ENCODE measurements around the gene CLSTN2.

CLSTN2 gene

DNA sequence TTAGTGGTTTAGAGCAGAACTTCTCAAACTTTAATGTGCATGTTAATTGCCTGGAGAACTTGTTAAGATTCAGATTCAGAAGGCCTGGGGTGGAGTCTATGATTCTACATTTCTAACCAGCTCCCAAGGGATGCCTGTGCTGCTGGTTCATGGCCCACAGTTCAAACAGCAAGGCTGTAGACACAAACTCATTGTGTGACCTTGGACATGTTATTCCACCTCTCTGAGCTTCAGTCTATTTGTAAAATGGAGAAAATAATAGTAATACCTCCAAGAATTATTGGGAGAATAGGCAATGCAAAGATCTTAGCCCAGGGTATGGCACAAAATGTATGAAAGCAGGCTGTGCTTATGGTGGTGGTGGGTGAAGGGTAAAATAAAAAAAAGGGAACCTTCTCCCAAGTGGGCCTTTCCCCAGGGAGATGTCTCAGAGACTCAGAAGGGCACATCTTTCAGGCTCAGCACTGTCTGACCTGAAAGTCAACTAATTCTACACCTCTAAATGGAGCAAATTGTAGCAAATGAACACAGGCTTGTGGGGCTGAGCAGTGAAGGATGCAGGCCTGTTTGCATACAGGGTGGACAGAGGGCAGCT lies 566.9 kb downstream of the CLSTN2 start:
- no peak for DNase-seq (ENCODE audit: low spot score)

DNA sequence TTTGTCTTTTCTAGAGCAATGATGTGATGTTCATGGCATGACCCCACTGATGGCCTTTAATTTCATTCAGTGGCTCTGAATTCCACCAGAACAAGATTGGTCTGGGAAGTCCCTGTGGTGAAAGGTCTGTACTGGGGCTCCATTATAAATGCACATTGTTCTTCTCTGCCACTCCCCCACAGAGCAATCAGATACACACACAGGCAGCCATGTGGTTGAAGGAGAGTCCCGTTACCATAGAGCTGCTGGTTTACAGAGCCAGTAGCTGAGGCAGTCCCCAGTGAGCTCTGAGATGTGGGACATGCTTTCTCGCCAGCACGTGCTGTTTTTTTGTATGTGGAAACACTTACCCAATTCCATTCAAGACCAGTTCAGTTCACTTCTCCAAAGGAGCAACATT lies 570.2 kb downstream of the CLSTN2 start:
- no peak for DNase-seq (ENCODE audit: low spot score)

DNA sequence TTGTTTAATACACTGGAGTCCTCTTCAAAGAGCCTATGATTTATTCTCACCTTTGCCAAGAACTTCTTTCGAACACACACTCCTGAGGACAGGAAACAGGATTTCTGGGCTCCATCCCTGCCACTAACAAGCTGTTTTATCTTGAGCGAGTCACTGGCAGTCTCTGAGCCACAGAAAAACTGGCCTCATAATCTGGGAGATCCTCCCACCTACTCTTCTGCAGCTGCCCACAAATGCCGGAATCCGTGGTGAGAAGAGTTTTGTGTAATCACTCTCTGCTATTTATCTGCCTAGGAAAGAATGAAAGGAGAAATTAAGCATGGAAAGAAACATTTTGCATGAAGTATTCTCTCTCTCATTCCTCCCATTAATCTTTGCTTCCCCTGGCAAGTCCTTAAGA lies 570.9 kb downstream of the CLSTN2 start:
- DNase-seq (ENCODE audit: low spot score), result no peak

DNA sequence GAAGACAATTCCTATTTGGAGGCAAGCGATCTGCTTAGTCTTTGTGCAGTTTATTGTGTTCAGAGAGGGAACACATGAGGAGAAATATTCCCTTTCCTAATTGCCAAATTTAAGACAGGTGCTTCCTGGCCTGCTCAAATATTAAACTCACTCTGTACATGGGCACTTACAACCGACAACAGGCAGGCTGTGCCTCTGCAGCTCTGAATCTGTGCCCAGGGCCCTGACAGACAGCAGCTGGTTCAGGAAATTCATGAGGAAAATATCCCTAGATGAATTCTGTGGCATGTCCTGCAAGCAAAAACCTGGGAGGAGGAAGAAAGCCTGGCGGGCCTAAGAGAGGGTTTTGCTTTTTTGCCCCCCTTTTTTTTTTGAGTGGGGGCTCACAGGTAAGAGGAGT lies 573.6 kb downstream of the CLSTN2 start:
- DNase-seq (ENCODE audit: low spot score), result no peak

DNA sequence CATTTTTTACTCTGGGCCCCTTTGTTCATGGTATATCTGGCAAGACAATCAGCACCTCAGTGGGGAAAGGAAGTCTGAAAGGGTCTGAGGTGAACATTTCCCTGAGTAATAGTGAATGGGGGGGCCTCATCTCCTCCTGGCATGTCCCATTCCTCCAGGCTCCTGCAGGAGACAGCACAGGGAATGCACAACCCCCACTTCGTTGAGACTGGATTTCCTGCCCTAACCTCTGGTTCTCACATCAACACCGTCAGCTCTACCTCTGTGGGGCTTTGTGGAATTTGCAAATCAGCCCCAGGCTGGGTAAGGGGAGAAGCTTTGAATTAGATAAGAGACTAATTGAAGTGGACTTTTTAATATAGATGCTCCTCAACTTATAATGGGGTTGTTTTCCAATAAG lies 574.5 kb downstream of the CLSTN2 start:
- DNase-seq (ENCODE audit: low spot score), result no peak

DNA sequence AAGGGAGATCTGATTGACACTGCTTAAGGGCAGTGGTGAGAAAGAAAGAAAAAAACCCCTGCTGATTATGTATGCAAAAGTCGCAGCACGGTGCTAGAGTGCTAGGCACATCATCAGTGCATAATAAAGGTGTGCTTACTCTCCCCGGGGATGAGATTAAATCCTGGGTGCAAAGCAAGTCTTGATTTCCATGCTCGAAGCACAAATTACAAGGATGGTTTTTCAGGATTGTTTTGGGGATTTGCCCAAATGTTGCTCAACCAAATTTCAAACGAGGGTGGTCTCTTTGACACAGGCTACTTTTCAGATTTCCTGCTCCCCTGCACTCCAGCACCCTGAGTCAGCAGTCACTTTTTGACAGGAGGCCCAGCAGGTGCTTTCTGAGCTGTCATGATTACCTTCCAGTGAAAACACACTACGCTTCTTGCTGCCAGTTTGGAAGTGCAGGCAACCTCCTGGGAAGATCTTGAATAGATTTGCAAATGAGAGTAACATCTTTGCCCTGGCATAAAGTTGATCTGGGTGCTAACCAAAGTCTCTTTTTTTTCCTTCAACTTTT lies 575.4 kb downstream of the CLSTN2 start:
- no peak for DNase-seq (ENCODE audit: low spot score)

DNA sequence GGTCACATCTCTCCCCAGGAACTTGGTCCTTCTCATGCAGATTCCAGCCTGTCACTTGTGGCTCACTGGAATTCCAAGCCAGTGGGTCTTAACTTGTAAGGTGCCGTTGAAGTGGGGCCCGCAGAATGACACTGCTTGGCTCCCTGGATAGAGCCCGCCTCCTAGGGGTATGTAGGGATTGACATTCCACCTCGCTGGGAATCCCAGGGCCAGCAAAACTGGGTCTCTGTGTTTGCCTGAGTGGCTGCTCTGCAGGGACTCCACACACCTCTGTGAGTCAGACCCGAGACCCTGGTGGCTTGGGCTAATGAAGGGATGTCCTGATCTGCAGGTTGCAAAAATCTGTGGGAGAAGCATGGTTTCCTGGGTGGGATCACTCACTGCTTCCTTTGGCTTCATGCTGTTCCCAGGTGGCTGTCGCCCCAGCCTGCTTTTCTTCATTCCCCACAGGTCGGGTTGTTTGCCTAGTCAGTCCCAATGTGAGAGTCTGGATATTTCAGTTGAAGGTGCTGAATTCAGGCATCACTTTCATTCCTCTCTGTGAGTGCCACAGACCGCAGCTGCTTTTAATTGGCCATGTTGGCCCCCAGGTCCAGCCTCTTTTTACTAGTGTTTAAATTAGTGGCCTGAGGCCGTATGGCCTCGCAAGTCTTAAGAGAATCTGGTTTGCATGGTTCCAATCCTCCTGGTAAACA lies 586.9 kb downstream of the CLSTN2 start:
- DNase-seq (ENCODE audit: low spot score), result no peak

DNA sequence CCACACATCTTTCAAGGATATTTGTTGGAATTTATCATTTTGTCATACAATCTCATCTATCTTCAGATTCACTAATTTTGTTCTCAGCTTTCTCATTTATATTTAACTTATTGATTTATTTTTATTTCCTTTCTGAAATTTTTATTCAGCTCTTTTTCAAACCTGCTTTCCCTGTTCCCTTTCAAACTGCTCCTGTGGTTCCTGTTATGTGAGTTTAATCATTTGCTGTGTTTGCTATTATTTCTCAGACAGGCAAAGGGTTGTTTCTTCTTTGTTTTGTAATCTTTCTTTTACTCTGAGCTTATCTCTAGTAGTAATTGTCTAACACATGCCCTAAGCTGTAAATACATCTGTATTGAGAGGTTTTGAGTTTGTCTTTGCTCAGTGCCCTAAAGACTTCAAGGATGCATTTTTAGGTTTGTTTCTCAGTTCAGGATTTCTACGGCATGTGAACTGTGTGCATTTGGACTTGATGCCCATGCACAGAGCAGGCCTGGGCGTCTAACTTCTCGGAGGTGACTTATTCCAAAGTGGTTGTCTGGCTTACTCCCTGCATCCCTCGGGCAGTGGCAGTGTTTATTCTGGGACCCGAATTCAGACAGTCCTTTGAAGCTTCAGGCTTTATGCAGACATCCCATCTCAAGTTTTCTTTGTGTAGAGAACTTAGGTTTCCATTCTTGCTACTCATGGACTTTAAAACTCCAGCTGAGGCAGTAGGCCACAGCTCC lies 587.8 kb downstream of the CLSTN2 start:
- DNase-seq (ENCODE audit: low spot score), result no peak

DNA sequence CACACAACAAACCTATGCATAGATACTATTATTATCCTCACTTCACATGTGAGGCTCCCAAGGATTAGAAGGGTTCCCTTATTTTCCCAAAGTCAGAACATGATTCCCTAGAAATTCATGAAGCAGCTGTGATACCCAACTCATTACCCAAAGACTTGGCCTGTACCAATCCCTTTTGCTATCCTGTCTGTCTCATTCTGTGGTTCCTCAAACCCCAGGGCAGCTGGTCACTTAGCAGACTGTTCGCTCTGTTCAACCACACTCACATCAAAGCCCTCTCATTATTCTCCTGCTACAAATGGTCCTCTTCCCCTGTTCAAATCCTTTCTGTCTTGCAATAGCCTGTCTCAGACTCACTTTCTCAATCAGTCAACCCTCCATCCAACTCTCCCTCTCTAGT lies 588.6 kb downstream of the CLSTN2 start:
- DNase-seq (ENCODE audit: low spot score), result no peak

DNA sequence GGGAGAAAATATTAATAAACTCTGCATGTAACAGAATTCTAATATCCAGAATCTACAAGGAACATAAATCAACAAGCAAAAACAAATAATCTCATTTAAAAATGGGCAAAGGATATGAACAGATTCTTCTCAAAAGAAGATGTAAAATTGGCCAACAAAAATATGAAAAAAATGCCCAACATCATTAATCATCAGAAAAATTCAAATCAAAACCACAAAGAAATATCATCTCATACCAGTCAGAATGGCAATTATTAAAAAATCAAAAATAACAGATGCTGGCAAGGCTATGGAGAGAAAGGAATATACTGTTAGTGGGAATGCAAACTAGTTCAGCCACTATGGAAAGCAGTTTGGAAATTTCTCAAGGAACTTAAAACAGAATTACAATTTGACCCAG lies 592.2 kb downstream of the CLSTN2 start:
- DNase-seq (ENCODE audit: low spot score), result no peak

DNA sequence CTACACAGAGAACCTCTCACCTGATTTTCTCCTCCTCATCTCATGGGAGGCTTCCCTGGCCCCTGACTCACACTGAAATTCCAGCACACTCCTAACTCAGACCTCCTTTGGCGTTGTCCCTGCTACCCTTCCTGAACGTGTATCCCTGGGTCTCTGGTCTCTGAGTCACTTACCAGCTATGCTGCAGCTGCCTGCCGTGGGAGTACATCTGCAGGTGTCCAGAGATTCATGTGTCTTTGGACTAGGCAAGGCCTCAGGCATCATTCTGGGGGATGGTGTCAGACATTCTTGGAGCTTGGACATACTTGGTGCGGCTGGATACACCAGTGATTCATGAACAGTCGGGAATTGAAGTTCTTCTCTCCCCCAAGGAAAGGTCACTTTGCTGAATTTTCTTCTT lies 594.1 kb downstream of the CLSTN2 start:
- no peak for DNase-seq (ENCODE audit: low spot score)

DNA sequence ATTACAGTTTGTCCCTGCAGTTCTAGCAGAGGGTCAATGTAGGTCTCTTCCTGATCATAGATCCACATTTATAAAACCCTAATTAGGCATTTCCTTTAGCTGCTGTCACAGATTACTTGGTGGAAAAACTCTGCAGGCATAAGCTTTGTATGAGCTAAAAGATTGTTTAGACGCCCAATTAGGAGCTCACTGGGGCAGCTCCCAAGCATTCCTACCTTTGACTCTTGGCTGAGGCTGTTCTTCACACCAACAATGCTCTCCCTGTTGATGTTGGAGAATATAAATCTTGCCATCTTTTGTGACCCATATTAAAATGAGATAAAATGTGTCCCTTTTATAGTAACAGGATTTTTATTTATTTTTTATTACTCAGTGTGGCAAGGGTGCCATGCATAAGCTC lies 594.6 kb downstream of the CLSTN2 start:
- no peak for DNase-seq (ENCODE audit: low spot score)

DNA sequence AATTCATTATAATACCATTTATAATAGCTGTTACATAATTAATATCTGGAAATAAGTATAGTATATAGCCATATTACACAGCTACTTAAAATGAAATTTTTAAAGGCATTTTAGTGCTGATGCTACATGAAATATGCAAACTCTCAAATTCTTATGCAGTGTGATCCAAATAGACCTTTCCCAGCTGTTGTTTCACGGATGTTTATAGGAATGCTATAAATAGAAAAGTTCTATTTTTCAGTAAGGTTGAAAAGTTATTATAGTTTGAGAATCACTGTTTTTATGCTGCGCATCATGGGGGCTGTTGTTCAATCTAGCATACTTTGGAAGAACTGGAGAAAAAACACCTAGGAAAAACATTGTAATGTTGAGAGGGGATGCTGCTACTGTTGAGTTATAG lies 595.1 kb downstream of the CLSTN2 start:
- DNase-seq (ENCODE audit: low spot score), result no peak

DNA sequence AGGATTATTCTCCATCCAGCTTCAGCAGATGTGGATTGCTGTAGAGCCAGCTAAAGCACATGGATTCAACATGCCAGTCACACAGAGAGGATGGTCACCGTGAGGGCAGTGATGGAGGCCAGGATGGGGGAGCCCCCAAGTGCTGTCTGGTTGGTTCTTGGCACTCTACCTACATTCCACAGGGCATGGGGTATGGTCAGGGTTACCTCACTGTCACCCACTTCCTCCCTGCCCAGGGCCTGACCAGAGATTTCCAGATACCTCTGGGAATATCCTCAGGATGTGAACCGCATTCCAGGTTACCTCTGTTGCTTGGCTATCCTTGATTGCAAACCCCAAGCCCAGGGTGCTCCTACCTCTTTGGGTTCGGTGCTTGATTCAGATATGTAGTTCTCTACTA lies 595.6 kb downstream of the CLSTN2 start:
- no peak for DNase-seq (ENCODE audit: low spot score)

DNA sequence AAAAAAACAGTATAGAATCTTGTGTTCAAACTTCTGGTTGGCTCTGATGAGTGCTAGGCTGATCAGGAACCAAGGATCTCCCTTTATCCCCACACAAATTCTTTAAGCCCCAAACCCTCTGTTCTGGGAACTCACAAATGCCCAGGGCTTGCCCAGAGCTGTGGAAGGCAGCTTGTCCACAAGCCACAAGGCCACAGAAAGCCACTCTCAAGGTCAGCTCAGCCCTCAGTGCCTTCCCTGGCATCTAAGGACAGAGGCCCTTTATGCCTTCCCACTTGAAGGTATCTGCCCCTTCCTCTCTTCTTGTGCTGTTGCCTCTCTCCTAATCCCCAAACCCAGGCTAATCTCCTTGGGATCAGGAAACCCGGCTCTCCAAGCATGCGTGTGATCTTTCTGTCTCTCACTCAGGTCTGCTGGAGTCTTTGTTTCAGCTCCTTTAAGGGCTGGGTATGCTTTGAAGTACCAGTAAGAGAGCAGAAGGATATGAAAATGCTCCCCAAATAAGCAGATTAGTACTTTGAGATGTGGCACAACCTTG lies 597.9 kb downstream of the CLSTN2 start:
- DNase-seq (ENCODE audit: low spot score), result no peak

DNA sequence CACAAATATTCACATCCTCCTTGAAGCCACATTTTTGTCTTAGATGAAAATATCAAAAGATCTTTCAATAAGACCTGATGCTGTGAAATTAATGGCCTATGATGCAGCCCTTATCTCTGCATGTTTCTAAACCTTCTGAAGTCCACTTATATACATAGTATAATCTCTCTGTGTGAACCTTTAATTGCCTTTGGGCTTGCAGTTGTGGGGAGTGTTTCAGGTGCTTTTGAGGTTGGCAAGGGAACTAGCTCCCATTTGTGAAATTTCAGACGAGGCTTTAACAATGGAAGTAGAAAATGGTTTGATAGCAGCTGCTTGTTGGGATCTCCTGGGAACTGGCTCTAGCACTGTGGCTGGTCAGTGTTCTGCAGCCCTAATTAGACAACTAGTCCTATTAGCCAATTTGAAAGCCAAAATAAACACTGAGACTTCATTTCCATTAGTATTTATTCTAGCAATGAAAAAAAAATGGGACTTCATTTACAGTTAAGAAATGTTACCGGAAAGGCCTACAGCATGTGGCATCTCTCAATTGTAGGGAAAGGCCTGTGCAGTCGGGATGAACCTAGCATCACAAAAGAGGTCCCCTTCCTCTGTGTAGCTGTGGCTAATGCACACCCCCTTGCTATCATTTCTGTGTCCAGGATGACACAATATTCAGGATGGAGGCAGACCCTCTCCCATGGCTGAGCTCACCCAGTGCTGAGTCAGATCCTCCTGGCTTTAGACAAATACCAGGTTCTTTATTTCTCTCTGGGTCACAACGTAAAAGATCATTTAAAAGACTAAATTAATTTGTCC lies 602.1 kb downstream of the CLSTN2 start:
- DNase-seq (ENCODE audit: low spot score), result no peak

DNA sequence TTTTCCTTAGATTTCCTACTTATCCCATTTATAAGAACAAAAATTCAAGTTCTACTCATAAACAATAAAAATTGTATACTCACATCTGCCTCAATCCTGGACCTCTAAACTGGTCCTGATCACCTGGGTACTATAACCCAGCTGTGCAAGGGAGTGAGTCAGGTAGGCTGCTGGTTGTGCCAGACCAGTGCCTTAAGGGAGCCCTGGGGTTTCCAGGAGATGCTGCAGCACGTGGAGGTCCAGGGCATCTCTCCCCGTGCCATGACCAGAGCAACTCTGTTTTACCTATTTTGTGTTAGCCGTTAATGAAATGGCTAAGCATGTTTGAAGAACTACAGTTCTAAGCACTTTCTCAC lies 602.7 kb downstream of the CLSTN2 start:
- DNase-seq (ENCODE audit: low spot score), result no peak

DNA sequence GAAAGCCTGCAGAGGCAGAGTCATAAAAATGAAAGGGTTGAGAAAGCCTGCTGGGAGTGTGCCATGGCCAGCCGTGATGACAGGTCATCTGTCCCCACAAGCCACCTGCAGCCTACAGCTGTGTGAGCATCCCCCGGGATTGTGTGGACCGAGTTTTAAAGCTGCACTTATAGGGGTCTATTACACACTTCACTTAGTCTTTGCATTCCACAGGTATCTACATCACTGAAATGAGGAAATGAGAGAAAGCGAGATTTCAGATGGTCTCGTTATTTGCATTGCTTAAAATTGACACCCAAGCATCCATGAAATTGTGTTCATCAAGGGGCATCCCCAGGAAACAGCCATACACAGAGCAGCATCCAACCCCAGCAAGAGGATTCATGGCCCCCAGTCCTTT lies 605.3 kb downstream of the CLSTN2 start:
- DNase-seq (ENCODE audit: low spot score), result no peak

DNA sequence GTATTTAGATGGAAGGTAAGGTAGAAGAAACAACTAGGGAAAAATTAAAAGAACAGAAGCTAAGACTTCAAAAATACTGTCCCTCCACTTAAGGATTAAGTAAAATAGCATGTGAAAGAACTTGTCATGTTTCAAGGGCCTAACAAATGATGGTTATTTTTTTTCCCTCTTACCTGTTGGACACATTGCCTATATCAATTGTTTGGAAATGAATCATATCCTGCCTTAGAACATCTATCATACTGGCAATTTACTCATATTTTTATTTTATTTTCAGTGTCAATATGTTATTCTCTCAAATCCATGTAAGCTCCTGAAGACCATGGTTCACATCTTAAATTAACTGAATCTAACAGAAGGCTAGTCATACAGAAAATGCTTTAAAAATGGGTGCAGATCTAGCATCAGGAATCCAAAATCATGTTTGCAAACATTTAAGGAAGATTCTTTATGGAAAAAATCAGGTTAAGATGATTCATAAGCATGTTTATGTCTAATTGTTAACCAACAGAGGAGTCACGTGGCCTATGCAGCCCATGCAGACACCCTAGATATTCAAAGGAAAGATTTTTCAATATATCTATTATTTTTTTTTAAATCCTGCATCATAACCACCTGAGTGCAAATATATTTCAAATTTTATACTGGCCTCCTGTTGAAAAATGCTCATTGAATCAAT lies 607.1 kb downstream of the CLSTN2 start:
- no peak for DNase-seq (ENCODE audit: low spot score)

DNA sequence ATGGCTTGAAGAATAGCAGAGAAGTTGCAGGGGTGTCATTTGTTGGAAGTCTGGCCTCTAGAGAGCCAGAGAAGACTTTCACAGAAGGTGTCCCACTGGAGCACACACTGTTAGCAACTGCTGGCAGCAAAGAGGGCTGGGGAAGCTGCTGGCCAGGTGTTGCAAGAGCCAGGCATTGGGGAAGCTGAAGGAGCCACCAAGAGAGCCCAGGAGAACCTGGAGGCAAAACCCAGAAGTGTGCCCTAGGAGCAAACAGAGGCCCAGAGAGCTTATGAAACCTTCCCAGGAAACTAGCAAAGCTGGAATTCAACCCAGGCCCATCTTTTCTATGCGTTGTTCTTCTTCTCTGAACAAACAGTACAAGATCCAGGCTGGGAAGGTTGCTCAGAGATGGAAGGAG lies 610.2 kb downstream of the CLSTN2 start:
- no peak for DNase-seq (ENCODE audit: low spot score)

DNA sequence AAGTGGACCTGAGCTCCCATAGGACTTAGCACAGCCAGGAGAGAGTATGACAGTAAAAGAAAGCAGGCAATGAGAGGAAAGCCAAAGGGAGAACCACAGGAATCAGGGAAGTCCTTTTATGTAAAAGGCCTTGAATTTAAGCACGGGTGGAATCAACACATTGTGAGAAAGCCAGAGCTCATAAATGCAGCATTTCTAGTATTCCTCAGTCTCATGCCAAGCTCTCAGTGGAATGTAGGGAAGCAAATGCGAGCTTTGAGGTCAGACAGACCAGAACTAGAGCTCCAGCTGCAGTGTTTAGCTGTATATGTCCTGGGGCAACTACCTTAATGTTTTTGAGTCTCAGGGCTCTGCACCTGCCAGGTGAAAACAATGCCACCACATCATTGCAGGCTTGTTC lies 610.8 kb downstream of the CLSTN2 start:
- no peak for DNase-seq (ENCODE audit: low spot score)

DNA sequence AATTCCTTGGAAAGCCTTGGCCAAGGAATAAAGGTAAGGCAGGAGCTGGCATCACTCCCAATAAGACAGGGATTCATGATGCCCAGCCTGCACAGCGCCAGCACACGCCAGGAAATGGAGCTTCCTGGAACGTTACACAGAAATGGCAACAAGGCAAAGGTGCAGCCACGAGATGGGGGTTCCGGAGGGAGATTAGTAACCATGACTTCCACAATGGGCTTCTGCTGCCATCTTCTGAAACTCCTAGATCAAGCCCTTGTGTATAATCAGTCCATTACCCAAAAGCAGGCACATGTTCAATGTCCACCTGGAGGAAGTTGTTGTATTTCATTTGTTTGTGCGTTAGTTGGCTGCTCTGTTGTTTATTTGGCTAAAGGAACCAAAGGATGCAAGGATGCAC lies 611.7 kb downstream of the CLSTN2 start:
- DNase-seq (ENCODE audit: low spot score), result no peak
